CD14-positive monocyte (primary cell): ENCODE measurements around the gene NR2F6. TPM values are rescaled to one million over a fixed set of nuclear protein-coding genes. Genes with fewer than 3 reads are reported as not detected.
A peak's percentile ranks its signal among the peaks of the same experiment; 100 is the strongest.

Experiments used
- DNase-seq, 3 donors: peaks; one replicate each; pipeline ENCODE4 v3.0.0-alpha.2; 2011 to 2022
- H2AFZ ChIP-seq: 2 replicates; pipeline ENCODE4 v1.6.0; 2012; ENCODE audit warnings: mild to moderate bottlenecking, low read depth, low read length, inconsistent platforms; ENCODE audit not compliant: insufficient read depth, poor library complexity, severe bottlenecking
- H3K27ac ChIP-seq, 2 donors: 1 replicate in 1 of 2; 2 replicates in 1 of 2; pipeline ENCODE4 v1.5.1; 2012 to 2013; ENCODE audit warnings: low read length in 2 of 2, control low read depth in 1 of 2, inconsistent platforms in 1 of 2, low read depth in 1 of 2, mild to moderate bottlenecking in 1 of 2
- H3K27me3 ChIP-seq, 2 donors: one replicate each; pipeline versions ENCODE4 v1.6.0 to v1.6.1; 2011 to 2013; ENCODE audit warnings: low read length in 2 of 2; ENCODE audit not compliant: control insufficient read depth in 2 of 2, insufficient read depth in 2 of 2
- H3K36me3 ChIP-seq, 2 donors: replicated peaks in 1 of 2; 1 replicate in 1 of 2; 2 replicates in 1 of 2; pipeline versions ENCODE4 v1.5.1 to v1.6.1; 2012 to 2013; ENCODE audit warnings: low read length in 2 of 2, control low read depth in 1 of 2, inconsistent platforms in 1 of 2, mild to moderate bottlenecking in 1 of 2; ENCODE audit not compliant: insufficient read depth in 2 of 2, control insufficient read depth in 1 of 2
- H3K4me1 ChIP-seq, 2 donors: 1 replicate in 1 of 2; 2 replicates in 1 of 2; pipeline versions ENCODE4 v1.5.1 to v1.6.1; 2012 to 2013; ENCODE audit warnings: low read length in 2 of 2, control low read depth in 1 of 2, inconsistent platforms in 1 of 2, mild to moderate bottlenecking in 1 of 2, moderate library complexity in 1 of 2; ENCODE audit not compliant: insufficient read depth in 2 of 2, control insufficient read depth in 1 of 2
- H3K4me2 ChIP-seq: replicated peaks from 2 replicates; pipeline ENCODE3; 2012; ENCODE audit warnings: low read length, moderate library complexity, mild to moderate bottlenecking; ENCODE audit not compliant: poor library complexity, severe bottlenecking; ENCODE audit errors: extremely low read depth
- H3K4me3 ChIP-seq, 3 experiments: fragments of 200-600 bp in 1 of 3; sonication (generic) in 1 of 3; replicated peaks in 1 of 3; 1 replicate in 2 of 3; 2 replicates in 1 of 3; pipeline ENCODE4 v1.5.1; 2011 to 2013; ENCODE audit warnings: low read length in 3 of 3, mild to moderate bottlenecking in 3 of 3, control low read depth in 2 of 3, low read depth in 2 of 3, inconsistent platforms in 1 of 3, moderate library complexity in 1 of 3
- H3K79me2 ChIP-seq: 2 replicates; pipeline ENCODE4 v1.6.0; 2012; ENCODE audit warnings: mild to moderate bottlenecking, control low read depth, inconsistent platforms, low read length, moderate library complexity; ENCODE audit not compliant: insufficient read depth
- H3K9ac ChIP-seq: 2 replicates; pipeline ENCODE4 v1.6.0; 2017; ENCODE audit warnings: low read length, mild to moderate bottlenecking; ENCODE audit not compliant: insufficient read depth, poor library complexity, severe bottlenecking
- H3K9me3 ChIP-seq, 2 donors: replicated peaks in 1 of 2; 1 replicate in 1 of 2; 2 replicates in 1 of 2; pipeline versions ENCODE4 v1.5.1 to v1.6.1; 2012 to 2013; ENCODE audit warnings: low read length in 2 of 2, control low read depth in 1 of 2; ENCODE audit not compliant: control insufficient read depth in 1 of 2, insufficient read depth in 1 of 2
- H4K20me1 ChIP-seq: 2 replicates; pipeline ENCODE4 v1.6.0; 2012; ENCODE audit warnings: mild to moderate bottlenecking, low read length, control low read depth, moderate library complexity; ENCODE audit not compliant: insufficient read depth
- H3K27ac Mint-ChIP-seq, 7 donors: one replicate each; pipeline ENCODE4 v1.8.0; 2020; ENCODE audit warnings: mild to moderate bottlenecking in 7 of 7, mixed read lengths in 7 of 7, moderate library complexity in 6 of 7, inconsistent platforms in 2 of 7
- H3K27me3 Mint-ChIP-seq, 3 donors: one replicate each; pipeline ENCODE4 v1.8.0; 2021 to 2022; ENCODE audit warnings: low read depth in 3 of 3, mild to moderate bottlenecking in 3 of 3, mixed read lengths in 3 of 3, moderate library complexity in 3 of 3, inconsistent platforms in 1 of 3
- H3K36me3 Mint-ChIP-seq, 2 donors: one replicate each; pipeline ENCODE4 v1.8.0; 2020; ENCODE audit warnings: mixed read lengths in 2 of 2, inconsistent platforms in 1 of 2, mild to moderate bottlenecking in 1 of 2
- H3K4me1 Mint-ChIP-seq: one replicate; pipeline ENCODE4 v1.8.0; 2020; ENCODE audit warnings: mild to moderate bottlenecking, mixed read lengths
- H3K4me3 Mint-ChIP-seq, 2 donors: one replicate each; pipeline ENCODE4 v1.8.0; 2020; ENCODE audit warnings: mild to moderate bottlenecking in 2 of 2, mixed read lengths in 2 of 2, moderate library complexity in 1 of 2
- H3K9me3 Mint-ChIP-seq, 7 donors: one replicate each; pipeline ENCODE4 v1.8.0; 2020 to 2022; ENCODE audit warnings: mixed read lengths in 7 of 7, mild to moderate bottlenecking in 6 of 7, moderate library complexity in 6 of 7, inconsistent platforms in 2 of 7
- WGBS: methylation state at CpG from one replicate; pipeline ENCODE4 v1.1.5; 2013; ENCODE audit warnings: missing lambda C conversion rate; ENCODE audit not compliant: insufficient coverage; 5-methylcytosine and 5-hydroxymethylcytosine counted together
- intact Hi-C, 2 donors: fragments of 100-400 bp; cut with micrococcal nuclease; formaldehyde crosslinking; loops; one replicate each; pipeline versions ENCODE4 v1.15.0 to v1.15.1; 2023
- polyA plus RNA-seq, 3 donors: library from polyadenylated mRNA; depleted of rRNA in 1 of 3; unstranded in 2 of 3; stranded (reverse) in 1 of 3; fragments of 300-500 nt in 2 of 3; fragments of >200 nt in 1 of 3; fragmentation: Illumina TruSeq in 2 of 3; gene quantifications; 1 replicate in 2 of 3; 2 replicates in 1 of 3; pipeline ENCODE4 v1.2.3, GENCODE V29; 2012 to 2021
- TF ChIP-seq, protein P1 (sequence below): fragments of 200-600 bp; IDR thresholded peaks from one replicate; pipeline ENCODE4 v1.8.0; 2022; ENCODE audit warnings: antibody characterized with exemption, mild to moderate bottlenecking

NR2F6 gene
- polyA plus RNA-seq, 3 donors, result 0.87 to 5.1 (median 1.7) TPM

DNA sequence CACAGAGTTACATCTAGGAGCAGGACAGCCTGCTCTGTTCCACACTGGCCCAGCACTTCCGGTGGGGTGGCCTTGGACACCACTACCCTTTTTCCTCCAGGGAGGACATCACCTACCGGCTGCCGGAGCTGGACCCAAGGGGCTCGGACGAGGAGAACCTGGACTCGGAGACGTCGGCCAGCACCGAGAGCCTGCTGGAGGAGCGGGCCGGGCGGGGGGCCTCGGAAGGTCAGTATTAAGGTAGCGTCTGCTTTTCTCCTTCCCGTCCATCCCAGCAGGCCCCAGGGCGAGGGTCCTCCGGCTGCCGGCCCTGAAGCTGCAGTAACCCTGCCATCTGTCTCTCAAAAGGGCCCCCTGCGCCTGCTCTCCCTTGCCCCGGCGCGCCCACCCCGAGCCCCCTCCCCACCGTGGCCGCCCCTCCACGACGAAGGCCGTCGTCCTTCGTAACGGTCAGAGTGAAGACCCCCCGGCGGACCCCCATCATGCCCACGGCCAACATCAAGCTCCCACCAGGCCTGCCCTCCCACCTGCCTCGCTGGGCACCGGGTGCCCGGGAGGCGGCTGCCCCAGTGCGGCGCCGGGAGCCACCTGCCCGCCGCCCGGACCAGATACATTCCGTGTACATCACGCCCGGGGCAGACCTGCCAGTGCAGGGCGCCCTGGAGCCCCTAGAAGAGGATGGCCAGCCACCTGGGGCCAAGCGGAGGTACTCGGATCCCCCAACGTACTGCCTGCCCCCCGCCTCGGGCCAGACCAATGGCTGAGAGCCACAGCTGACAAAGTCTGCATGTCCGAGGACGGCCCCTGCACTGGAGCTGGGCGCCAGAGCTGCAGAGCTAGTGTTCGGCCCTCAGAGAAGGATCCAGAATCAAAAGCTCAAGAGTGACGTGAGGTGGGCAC, 33.9 kb downstream of the NR2F6 start:
- Mint-ChIP-seq H3K27ac (no peak overlapping the region), H3K27me3 (peaks cover 0 to 4% (median 0%) of the 10 kb centered on the region in 3 donors), H3K4me3 (no peak overlapping the region), H3K4me1 (peaks cover 14% of the 10 kb centered on the region), H3K36me3 (peaks cover 42 to 62% of the 10 kb centered on the region in 2 donors), H3K9me3 (peaks cover 0 to 2% (median 0%) of the 10 kb centered on the region in 7 donors)
- H3K9me3 ChIP-seq, result no peaks in the 10 kb centered on the region
- no peaks in the 10 kb centered on the region for H3K79me2 ChIP-seq
- H3K9ac ChIP-seq, result no peak overlapping the region
- WGBS, result 98% methylated on average over 49 of the region's 58 CpGs
- peaks cover 20% of the 10 kb centered on the region for H4K20me1 ChIP-seq
- no peak overlapping the region for H3K27ac ChIP-seq
- H3K4me3 ChIP-seq, result no peak overlapping the region
- intact Hi-C loops, result no loop called here
- no peak overlapping the region for H3K4me2 ChIP-seq
- peaks cover 55 to 62% of the 10 kb centered on the region in 2 donors for H3K36me3 ChIP-seq
- TF ChIP-seq, protein P1, sequence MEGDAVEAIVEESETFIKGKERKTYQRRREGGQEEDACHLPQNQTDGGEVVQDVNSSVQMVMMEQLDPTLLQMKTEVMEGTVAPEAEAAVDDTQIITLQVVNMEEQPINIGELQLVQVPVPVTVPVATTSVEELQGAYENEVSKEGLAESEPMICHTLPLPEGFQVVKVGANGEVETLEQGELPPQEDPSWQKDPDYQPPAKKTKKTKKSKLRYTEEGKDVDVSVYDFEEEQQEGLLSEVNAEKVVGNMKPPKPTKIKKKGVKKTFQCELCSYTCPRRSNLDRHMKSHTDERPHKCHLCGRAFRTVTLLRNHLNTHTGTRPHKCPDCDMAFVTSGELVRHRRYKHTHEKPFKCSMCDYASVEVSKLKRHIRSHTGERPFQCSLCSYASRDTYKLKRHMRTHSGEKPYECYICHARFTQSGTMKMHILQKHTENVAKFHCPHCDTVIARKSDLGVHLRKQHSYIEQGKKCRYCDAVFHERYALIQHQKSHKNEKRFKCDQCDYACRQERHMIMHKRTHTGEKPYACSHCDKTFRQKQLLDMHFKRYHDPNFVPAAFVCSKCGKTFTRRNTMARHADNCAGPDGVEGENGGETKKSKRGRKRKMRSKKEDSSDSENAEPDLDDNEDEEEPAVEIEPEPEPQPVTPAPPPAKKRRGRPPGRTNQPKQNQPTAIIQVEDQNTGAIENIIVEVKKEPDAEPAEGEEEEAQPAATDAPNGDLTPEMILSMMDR, result no peak
- H3K27me3 ChIP-seq, result no peaks in the 10 kb centered on the region
- H2AFZ ChIP-seq, result no peak overlapping the region
- peaks cover 12 to 16% of the 10 kb centered on the region in 2 donors for H3K4me1 ChIP-seq
- no peak for DNase-seq

DNA sequence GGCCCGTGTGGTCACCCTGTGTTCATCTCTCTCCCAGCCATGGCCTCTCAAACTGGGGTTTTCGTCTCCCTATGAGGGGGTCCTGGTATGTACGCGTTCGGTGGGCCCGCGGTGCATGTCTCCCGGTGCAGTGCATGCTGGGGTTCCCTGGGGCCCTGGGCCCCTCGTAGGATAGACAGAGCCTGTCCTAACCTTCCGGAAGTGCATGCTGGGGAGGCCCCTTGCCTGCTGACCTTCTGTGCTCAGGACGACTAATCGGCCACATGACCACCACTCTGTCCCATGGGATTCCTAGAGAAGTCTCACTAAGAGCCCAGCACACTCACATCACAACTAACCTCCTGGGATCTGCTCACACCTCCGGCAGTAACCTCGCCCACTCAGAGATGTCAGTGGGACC, 35.4 kb downstream of the NR2F6 start:
- H2AFZ ChIP-seq, result no peak overlapping the region
- no peak for DNase-seq
- H3K4me2 ChIP-seq, result no peak overlapping the region
- Mint-ChIP-seq H3K4me1 (peaks cover 8% of the 10 kb centered on the region), H3K36me3 (peaks cover 53 to 71% of the 10 kb centered on the region in 2 donors), H3K27ac (peak overlapping the region in 3 of 7 donors; percentile 18 to 60 (median 43)), H3K4me3 (no peak overlapping the region), H3K9me3 (peaks cover 0 to 2% (median 0%) of the 10 kb centered on the region in 7 donors), H3K27me3 (peaks cover 0 to 4% (median 0%) of the 10 kb centered on the region in 3 donors)
- H3K79me2 ChIP-seq, result no peaks in the 10 kb centered on the region
- no peak overlapping the region for H3K9ac ChIP-seq
- H3K27me3 ChIP-seq, result no peaks in the 10 kb centered on the region
- no peak overlapping the region for H3K4me3 ChIP-seq
- intact Hi-C loops, result no loop called here
- peaks cover 70 to 77% of the 10 kb centered on the region in 2 donors for H3K36me3 ChIP-seq
- no peak overlapping the region for H3K27ac ChIP-seq
- H4K20me1 ChIP-seq, result peaks cover 26% of the 10 kb centered on the region
- 95% methylated on average over 13 of the region's 14 CpGs for WGBS
- H3K9me3 ChIP-seq, result no peaks in the 10 kb centered on the region
- TF ChIP-seq, protein P1, result no peak
- peaks cover 7 to 8% of the 10 kb centered on the region in 2 donors for H3K4me1 ChIP-seq
